Right renal pelvis (tissue), 4 donors: Measurements from ENCODE around the gene TMEM185B. TPM values are rescaled to one million over a fixed set of nuclear protein-coding genes. Genes with fewer than 3 reads are reported as not detected.
"Not testable (repeated sequence)": the region's sequence is repeated elsewhere in the genome, so short reads cannot be mapped to it uniquely, and the experiment has no call there.

Source experiments
- DNase-seq, 4 donors: peaks; one replicate each; pipeline ENCODE4 v3.0.0-alpha.2; 2013; ENCODE audit warnings: low read depth in 4 of 4, low spot score in 3 of 4, missing footprints in 1 of 4
- polyA plus RNA-seq, 4 donors: library from polyadenylated mRNA; unstranded; fragments of 120-200 nt; gene quantifications; one replicate each; pipeline ENCODE4 v1.2.1, GENCODE V29; 2013; ENCODE audit not compliant: insufficient read length in 4 of 4

The TMEM185B gene
- polyA plus RNA-seq, result 10 to 100 TPM; 24.7 to 30.1 (median 26.9) TPM

- peak; percentile 59 to 76 (median 69) for DNase-seq
Measured at GRCh38 chr2:120223034-120223912, at the start of gene TMEM185B. TMEM185B (minus strand) TSS chr2:120223400; CDS start chr2:120222976, 424 bp downstream.

GRCh38 chr2:120271711-120272379 is 48.6 kb upstream of the TMEM185B start:
- no peak for DNase-seq

- DNase-seq, result no peak
Measured at GRCh38 chr2:120269816-120270215, 46.6 kb upstream of the TMEM185B start.

GRCh38 chr2:120269076-120269744 is 46.0 kb upstream of the TMEM185B start:
- no peak for DNase-seq

GRCh38 chr2:120267348-120267747 is 44.1 kb upstream of the TMEM185B start:
- DNase-seq, result no peak

DNA sequence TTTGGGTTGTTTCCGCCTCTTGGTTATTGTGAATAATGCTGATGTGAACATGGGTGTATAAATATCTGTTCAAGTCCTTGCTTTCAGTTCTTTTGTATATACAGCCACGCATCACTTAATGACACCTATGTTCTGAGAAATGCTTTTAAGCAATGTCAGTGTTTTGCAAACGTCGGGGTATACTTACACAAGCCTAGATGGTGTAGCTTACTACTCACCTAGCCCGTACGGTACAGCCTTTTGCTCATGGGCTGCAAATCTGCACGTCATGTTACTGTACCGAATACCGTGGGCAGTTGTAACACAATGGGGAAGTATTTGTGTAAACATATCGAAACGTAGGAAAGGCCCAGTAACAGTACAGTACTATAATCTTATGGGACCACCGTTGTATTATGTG is 41.8 kb upstream of the TMEM185B start:
- no peak for DNase-seq

DNA sequence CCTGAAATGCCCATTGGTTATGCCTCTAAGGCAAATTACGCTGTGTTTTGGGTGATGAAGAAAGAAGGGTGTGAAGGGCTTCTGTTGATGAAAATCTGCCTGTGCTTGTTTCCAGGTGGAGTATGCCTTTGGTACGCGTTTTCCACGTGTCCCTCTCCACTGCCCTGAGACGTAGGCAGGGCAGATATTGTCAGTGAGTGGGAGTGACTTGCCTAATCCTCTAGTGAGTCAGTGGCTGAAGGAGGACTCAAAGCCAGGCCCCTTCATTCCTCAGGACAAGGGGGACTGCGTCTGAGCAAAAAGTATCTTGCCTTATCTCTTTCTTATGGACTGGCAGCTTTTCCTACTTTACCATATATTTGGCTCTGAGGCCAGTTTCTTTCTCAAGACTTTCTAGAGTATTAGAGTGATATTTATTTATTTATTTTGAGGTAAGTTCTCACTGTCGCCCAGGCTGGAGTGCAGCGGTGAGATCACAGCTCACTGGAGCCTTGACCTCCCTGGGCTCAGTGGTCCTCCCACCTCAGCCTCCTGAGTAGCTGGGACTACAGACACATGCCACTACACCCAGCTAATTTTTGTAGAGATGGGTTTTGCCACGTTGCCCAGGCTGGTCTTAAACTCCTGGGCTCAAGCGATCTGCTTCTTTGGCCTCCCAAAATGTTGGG is 39.7 kb upstream of the TMEM185B start:
- no peak for DNase-seq

GRCh38 chr2:120262150-120262549 is 39.0 kb upstream of the TMEM185B start:
- DNase-seq, result no peak

DNA sequence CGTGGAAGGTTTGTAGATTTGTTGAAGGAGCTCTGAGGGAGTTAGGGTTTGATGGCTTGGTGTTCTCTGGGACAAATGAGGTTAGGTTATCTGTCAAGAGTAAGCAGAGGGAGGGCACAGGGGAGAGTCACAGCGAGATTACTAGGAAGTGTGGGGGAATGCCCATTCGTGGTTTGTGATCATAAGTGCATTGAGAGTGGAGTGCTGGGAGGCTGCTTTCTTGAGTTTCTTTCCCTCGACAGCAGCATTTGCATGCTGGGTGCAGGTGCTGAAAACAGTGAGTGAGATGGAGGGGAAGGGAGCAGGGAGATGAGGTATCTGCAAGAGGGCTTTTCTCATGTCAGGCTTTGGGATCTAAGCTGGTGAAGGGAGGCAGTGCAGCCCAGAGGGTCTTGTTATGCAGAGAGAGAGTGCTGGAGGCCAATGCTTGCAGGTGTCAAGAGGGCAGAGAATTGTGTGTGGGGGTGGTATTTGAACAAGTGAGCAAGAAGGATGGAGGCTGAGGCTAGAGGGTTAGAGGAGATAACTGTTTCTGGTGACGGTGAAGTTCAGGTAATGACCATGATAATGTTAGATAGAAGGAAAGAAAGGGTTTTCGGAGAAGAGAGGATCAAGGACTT is 38.3 kb upstream of the TMEM185B start:
- no peak for DNase-seq

GRCh38 chr2:120260736-120261135 is 37.5 kb upstream of the TMEM185B start:
- no peak for DNase-seq

- not testable (repeated sequence) for DNase-seq
Measured at GRCh38 chr2:120259939-120260338, 36.7 kb upstream of the TMEM185B start.

DNA sequence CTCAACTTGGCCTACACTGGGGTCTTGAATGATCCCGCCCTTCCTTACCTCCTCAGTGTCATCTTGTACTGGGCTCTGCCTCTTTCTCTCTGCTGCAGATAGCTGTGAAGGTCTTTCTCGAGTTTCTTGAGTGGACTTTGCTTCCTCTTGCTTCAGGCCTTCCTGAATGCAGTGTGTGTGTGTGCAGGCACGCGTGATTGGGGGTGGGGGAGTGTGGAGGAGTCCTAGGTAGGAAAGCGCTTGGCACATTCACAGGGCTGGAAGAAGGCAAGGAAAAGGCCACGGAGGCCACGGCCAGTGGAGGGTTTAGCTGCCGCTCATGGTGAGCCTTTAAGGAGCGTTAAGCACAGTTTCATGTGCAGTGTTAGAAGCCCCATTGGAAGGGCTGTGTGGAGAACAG is 35.0 kb upstream of the TMEM185B start:
- DNase-seq, result no peak

- DNase-seq, result no peak
Measured at GRCh38 chr2:120257522-120257921, 34.3 kb upstream of the TMEM185B start.

DNA sequence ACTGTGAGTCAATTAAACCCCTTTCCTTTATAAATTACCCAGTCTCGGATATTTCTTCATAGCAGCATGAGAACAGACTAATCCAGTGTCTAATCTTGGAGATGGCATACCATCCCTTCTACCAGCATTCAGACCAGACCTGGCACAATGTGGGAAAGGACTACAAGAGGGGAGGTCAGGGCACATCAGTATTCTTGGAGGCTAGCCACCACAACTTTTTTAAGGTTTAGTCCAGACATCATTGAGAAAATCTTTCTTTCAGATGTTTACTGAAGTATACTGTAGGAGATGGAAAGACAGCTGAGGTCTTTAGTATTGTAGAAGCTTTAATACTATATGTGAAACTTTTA is 33.4 kb upstream of the TMEM185B start:
- DNase-seq, result no peak

- DNase-seq, result no peak
Measured at GRCh38 chr2:120255986-120256650, 32.9 kb upstream of the TMEM185B start.

DNA sequence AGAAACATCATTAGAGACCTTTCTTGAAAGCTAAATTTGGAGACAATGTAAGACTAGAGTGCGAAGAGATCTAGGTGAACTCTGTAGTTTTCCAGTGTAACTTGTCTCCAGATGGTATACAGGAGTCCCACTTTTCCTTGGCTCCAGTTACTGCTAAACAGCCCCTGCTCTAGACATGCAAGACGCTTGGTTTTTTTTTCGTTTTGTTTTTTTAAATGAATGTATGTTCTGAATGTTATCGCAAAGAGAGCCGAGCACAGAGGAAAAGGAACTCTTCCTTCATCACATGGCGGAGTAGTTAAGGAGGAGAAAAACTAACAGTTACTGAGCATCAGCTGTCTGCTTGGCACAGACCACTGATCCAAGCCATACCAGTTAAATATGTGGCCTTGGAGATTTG is 31.9 kb upstream of the TMEM185B start:
- DNase-seq, result no peak

GRCh38 chr2:120254178-120254577 is 31.0 kb upstream of the TMEM185B start:
- DNase-seq, result no peak

- peak in 3 of 4 donors; percentile 49 to 69 (median 55) for DNase-seq
Measured at GRCh38 chr2:120253021-120253882, 30.1 kb upstream of the TMEM185B start.
